ENCODE measurements around the gene OGFOD2.
A peak's percentile ranks its signal among the peaks of the same experiment; 100 is the strongest.

Gene OGFOD2

GRCh38 chr12:122951406-122951805, 23.6 kb upstream of the OGFOD2 start:
- DNase-seq (ENCODE audit: low read depth, low spot score) = no peak

- no peak for DNase-seq (ENCODE audit: low read depth, low spot score)
Measured at GRCh38 chr12:122951979-122952892, 22.8 kb upstream of the OGFOD2 start.

GRCh38 chr12:122955156-122955555, 19.9 kb upstream of the OGFOD2 start:
- no peak for DNase-seq (ENCODE audit: low read depth, low spot score)

GRCh38 chr12:122956035-122956434, 19.0 kb upstream of the OGFOD2 start:
- no peak for DNase-seq (ENCODE audit: low read depth, low spot score)

- DNase-seq (ENCODE audit: low read depth, low spot score) = no peak
Measured at GRCh38 chr12:122958198-122958888, 16.7 kb upstream of the OGFOD2 start.

- no peak for DNase-seq (ENCODE audit: low read depth, low spot score)
Measured at GRCh38 chr12:122959566-122960192, 15.4 kb upstream of the OGFOD2 start.

GRCh38 chr12:122960193-122960569, 14.9 kb upstream of the OGFOD2 start:
- DNase-seq (ENCODE audit: low read depth, low spot score) = no peak

- DNase-seq (ENCODE audit: low read depth, low spot score) = no peak
Measured at GRCh38 chr12:122961531-122962329, 13.3 kb upstream of the OGFOD2 start.

GRCh38 chr12:122963941-122964265, 11.1 kb upstream of the OGFOD2 start:
- no peak for DNase-seq (ENCODE audit: low read depth, low spot score)

GRCh38 chr12:122964439-122965257, 10.4 kb upstream of the OGFOD2 start:
- no peak for DNase-seq (ENCODE audit: low read depth, low spot score)

GRCh38 chr12:122965321-122965751, 9.7 kb upstream of the OGFOD2 start:
- no peak for DNase-seq (ENCODE audit: low read depth, low spot score)

GRCh38 chr12:122965851-122966742, 8.9 kb upstream of the OGFOD2 start, which contains the start of gene ABCB9:
Gene ABCB9 (minus strand): TSS chr12:122966463. CDS start chr12:122960235, 6,228 bp downstream.
- DNase-seq (ENCODE audit: low read depth, low spot score) = no peak

- DNase-seq (ENCODE audit: low read depth, low spot score) = no peak
Measured at GRCh38 chr12:122966743-122967550, 8.1 kb upstream of the OGFOD2 start.

GRCh38 chr12:122968104-122968503, 6.9 kb upstream of the OGFOD2 start:
- DNase-seq (ENCODE audit: low read depth, low spot score) = no peak

- no peak for DNase-seq (ENCODE audit: low read depth, low spot score)
Measured at GRCh38 chr12:122969676-122970075, 5.4 kb upstream of the OGFOD2 start.

GRCh38 chr12:122974274-122974891, 661 bp upstream of the OGFOD2 start:
- DNase-seq (ENCODE audit: low read depth, low spot score) = peak; percentile 97

- DNase-seq (ENCODE audit: low read depth, low spot score) = no peak
Measured at GRCh38 chr12:122975790-122976647, 975 bp downstream of the OGFOD2 start.

- DNase-seq (ENCODE audit: low read depth, low spot score) = no peak
Measured at GRCh38 chr12:122976648-122976975, 1.6 kb downstream of the OGFOD2 start.
